Stimulated activated CD4-positive, alpha-beta T cell treated with anti-CD3 and anti-CD28 coated beads, Interleukin-1b, Interleukin-23, amount 100 ng/mL, for 1 hour (primary cell): ENCODE results near the gene TSPAN16.
"Not testable (repeated sequence)": the region's sequence is repeated elsewhere in the genome, so short reads cannot be mapped to it uniquely, and the experiment has no call there.

Source experiments
- DNase-seq, 2 donors: peaks; one replicate each; pipeline ENCODE4 v3.0.0-alpha.2; 2020; ENCODE audit warnings: low read depth in 2 of 2

The TSPAN16 gene

GRCh38 chr19:11320278-11320995, 24.5 kb downstream of the TSPAN16 start:
- DNase-seq = not testable (repeated sequence)

DNA sequence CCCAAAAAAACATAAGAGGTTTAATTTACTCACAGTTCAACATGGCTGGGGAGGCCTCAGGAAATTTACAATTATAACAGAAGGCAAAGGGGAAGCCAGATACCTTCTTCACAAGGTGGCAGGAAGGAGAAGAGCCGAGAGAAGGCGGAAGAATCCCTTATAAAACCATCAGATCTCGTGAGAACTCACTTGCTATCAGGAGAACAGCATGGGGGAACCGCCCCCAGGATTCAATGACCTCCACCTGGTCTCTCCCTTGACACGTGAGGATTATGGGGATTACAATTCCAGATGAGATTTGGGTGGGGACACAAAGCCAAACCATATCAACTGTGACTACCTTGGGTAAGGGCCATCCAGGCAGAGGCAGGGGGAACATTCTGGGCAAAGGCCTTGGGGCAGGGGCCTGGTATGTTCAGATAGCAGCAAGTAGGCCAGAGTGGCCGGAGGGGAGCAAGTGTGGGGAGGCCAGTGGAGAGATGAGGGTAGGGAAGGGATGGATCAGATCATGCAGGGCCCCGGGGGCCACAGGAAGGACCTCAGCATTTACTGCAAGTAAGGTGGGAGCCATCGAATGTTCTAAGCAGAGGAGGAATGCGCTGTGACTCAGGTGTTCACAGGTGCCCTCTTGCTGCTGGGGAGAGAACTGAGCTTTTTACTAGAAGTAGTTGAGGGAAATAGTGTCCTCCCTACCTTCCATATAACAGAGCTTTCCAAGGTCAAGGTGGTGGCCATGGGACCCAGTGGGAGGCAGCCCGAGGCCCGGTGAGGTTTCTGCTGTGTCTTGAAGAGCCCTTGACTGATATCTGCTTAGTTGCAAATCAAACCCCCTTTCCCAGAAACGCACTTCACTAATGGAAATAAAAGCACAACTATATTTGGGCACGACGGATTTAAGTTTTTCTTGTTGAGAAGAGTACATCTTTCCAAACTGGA, 25.5 kb downstream of the TSPAN16 start:
- no peak for DNase-seq

DNA sequence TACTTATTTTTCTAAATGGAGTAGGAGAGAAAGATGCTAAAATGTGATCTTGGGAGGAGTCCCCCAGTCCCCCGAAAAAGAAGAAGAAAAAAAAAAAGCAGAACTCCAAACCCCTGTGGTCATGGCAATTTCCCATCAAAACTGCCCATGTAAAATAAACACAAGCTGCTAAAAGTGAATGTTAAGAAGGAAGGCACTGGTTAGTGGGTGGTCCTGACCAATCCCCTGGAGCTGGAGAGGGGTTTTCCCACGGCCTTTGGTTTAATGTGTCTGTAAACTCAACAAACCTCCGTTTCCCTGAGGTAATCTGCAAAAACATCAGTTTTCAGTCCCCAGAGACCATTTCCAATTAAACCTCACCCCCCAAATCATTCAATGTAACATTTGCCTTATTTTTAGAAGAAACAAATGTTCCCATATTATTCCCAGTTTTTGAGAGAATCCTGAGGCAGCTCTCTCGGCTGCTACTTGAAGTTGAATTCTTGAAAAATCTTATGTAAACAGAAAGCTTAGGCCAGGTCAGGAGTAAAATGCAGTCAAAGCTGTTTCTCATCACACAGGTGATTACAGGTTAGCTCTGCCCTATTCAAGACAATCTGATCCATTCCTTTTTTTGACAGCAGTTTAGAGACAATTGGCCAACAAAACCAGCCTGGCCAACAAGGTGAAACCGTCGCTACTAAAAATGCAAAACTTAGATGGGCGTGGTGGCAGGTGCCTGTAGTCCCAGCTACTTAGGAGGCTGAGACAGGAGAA, 26.5 kb downstream of the TSPAN16 start:
- no peak for DNase-seq

DNA sequence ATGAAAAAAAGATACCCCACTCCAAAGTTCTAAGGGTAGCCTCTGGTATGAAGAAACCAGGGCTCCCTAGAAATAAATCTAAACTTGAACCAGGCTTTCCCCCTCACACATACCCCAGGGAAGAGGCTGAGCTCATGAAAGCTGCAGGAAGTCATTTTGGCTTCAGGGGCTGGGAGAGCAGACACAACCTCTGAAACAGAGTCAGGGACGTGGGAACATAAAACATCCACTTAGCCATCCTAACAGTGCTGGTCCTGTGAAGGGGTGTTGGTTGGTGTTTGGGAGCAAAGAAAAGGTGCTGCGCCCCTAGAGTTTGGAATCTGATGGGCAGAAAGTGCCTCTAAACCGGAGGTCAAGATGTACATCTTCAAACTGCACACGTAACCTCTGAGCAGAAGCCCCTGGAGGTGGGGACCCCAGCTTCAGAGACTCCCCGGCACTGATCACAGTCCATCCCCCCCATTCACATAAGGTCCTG, 27.7 kb downstream of the TSPAN16 start:
- DNase-seq = no peak

DNA sequence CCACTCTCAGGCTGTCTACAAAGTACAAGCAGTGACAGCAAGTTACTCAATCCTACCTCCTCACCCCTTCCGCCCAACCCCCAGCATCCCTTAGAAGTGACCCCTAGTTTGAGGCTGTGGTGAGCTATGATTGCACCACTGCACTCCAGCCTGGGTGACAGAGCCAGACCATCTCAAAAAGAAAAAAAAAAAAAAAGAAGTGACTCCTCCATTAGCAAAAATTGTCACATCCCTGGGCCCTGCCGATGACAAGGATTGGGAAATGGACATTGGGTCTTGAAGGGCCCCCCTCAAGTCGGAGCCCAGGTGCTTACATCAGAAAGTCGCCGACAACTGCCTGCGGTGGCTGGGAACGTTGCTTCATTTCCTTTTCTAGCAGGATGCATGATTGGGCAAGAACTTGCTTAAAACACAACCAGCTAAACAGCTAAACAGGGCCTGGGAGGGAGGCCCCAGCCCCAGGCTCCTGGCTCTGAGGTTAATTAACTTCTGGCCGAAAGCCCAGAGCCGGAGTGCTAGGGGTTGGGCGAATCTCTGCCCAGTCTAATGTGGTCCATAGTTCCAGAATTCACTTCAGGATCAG, 28.2 kb downstream of the TSPAN16 start:
- DNase-seq = no peak

- DNase-seq = no peak
Measured at GRCh38 chr19:11324748-11325389, 28.9 kb downstream of the TSPAN16 start.

DNA sequence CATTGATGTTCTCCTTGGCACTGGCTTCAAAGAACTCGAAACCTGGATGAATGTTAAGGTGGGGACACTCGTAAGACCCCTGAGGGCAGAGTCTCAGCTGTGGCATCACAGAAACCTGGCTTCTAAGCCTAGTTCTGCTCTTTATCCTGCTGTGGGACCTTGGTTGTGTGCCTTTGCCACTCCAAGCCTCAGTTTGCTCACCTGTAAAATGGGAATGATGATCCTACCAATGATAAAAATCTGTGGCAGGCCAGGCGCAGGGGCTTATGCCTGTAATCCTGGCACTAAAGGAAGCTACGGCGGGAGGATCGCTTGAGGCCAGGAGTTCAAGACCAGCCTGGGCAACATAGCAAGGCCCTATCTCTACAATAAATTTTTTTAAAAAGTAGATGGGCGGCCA, 29.6 kb downstream of the TSPAN16 start:
- DNase-seq = no peak

- DNase-seq = no peak
Measured at GRCh38 chr19:11330127-11330526, 34.2 kb downstream of the TSPAN16 start.

DNA sequence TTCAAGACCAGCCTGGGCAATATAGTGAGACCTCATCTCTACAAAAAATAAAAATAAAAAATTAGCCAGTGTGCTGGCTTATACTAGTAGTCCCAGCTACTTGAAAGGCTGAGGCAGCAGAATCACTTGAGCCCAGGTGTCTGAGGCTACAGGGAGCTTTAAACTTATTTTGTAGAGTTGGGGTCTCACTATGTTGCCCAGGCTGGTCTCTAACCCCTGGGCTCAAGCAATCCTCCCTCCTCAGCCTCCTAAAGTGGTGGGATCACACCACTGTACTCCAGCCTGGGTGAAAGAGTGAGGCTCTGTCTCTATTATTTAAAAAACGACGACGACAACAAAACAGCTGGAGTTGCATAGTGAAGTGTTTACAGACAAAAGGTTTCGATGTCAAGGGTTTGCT, 35.5 kb downstream of the TSPAN16 start:
- DNase-seq = no peak

DNA sequence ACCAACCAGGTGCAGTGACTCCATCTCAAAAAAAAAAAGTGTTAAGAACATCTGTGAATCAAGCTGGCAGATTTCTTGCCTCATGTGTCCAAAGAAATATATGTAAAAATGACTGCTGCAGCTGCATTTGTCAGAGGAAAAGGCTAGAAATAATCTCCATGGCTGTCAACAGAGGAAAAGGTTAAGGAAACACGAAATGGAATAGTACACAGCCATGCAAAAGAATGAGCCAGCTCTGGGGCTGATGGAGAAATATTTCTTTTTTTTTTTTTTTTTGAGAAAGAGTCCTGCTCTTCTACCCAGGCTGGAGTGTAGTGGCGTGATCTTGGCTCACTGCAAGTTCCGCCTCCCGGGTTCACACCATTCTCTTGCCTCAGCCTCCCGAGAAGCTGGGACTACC, 36.9 kb downstream of the TSPAN16 start:
- no peak for DNase-seq

DNA sequence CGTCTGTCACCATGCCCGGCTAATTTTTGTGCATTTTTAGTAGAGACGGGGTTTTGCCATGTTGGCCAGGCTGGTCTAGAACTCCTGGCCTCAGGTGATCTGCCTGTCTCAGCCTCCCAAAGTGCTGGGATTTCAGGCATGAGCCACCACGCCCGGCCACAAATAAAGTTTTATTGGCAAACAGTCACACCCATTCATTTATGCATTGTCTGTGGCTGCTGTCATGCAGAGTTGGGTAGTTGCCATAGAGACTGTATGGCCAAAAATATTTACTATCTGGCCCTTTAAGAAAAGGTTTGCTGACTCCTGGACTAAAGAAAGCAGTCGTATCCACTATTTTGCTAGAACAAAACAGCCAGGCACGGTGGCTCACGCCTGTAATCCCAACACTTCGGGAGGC, 37.9 kb downstream of the TSPAN16 start:
- DNase-seq = not testable (repeated sequence)

- DNase-seq = no peak
Measured at GRCh38 chr19:11335449-11336146, 39.6 kb downstream of the TSPAN16 start.

DNA sequence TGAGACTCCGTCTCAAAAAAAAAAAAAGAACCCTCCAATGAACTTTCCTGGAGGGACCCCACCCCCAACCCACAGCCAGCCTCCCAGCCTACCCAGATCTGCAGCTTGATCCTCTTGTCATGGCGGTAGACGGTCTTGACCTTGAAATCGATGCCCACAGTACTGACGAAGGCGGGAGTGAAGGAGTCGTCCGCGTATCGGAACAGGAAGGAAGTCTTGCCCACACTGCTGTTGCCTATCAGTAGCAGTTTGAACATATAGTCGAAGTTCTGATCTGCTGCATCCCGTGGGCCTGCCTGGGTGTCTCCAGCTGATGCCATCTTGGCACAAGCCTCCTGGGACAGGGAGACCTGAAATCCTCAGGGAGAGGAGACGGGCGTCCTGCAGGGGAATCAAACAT, 41.1 kb downstream of the TSPAN16 start:
- DNase-seq = no peak

- no peak for DNase-seq
Measured at GRCh38 chr19:11338121-11338520, 42.2 kb downstream of the TSPAN16 start.

DNA sequence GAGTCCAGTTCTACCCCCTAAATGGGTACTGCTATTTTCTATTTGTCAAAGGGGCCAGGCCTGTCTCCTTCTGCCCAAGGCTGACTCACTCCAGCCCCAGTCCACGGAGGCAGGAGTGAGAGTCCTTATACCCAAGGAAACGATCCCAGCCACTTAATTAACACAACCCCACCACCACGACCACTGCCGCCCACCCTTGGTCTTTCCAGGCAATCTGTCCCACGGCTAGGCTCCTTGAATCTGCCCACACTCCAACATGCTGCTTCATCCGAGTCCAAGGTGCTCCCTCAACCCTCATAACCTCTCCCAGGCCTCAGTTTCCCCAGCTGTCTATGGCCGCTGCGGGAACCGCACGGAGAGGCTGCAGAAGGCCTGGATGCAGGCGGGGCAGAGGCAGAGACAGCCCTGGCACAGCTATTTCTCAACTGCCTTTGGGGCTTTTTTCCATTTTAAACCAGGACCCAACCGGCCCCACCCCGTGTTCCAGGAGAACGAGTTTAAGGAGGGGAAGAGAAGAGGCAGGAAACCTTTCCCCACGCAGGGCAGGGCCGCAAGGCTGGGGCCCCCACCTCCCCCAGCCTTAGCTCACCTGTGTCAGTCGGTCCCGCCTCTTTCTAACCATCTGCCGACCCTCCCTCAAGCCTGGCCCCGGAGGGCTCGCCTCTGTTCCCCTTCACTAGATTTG, 42.8 kb downstream of the TSPAN16 start:
- no peak for DNase-seq

DNA sequence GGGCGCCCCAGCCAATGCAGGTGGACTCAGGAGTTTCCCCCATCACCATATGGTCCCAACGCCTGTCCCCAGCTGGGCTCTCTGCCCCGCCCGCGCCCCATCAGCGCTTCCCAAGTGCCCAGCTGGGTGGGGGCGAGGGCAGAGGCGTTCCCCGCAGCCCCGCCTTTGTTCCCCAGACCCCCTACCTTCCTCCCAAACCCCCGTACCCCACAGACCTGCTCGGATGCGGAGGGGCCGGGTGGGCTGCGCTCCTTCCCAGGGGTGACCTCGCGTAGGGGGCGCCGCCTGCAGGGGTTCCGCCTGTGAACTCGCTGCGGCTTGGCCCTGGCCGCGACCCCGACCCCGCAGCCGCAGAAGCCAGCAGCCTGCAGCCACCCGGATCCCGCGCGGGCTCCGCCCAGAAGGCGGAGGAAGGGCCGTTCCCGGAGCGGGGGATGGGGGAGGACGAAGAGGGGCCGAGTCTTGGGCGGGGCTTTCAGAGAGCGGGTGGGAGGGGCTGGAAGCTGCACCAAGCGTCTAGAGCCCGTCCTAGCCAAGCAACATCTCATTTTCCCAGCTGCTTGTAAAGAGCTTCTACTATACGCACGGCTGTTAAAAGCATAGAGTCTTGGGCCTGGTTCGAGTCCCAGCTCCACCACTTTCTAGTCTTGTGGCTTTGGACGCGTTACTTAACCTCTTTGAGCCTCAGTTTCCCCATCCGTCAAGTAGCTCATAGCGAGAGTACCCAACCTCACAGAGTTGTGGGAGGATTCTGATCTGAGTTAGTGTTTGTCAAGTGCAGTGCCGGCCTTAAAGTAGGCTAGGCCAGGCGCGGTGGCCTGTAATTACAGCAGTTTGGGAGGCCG, 43.5 kb downstream of the TSPAN16 start, which contains the start of gene RAB3D:
TSS of gene RAB3D (minus strand) at position 404 of the 845 bp plus-strand sequence. CDS start 2,258 bp downstream, outside the sequence.
- peak; percentile 56 to 63 for DNase-seq

- not testable (repeated sequence) for DNase-seq
Measured at GRCh38 chr19:11340099-11340467, 44.1 kb downstream of the TSPAN16 start.

- DNase-seq = no peak
Measured at GRCh38 chr19:11342429-11342828, 46.5 kb downstream of the TSPAN16 start.
